ENCODE results near the gene ADGRL2.

ADGRL2 gene

GRCh38 chr1:81929106-81929505 lies 128.4 kb downstream of the ADGRL2 start:
- TF ChIP-seq CTCF (IDR thresholded peaks at IDR 0.05; ENCODE audit: low read depth, low read length): no peak
- no peak for DNase-seq
- Histone ChIP-seq H3K4me1 (no peaks in the 10 kb centered on the region), H3K36me3 (no peaks in the 10 kb centered on the region), H3K27me3 (no peaks in the 10 kb centered on the region), H3K9me3 (no peaks in the 10 kb centered on the region), H3K4me3 (ENCODE audit: low read depth, low read length) (no peak overlapping the region)

DNA sequence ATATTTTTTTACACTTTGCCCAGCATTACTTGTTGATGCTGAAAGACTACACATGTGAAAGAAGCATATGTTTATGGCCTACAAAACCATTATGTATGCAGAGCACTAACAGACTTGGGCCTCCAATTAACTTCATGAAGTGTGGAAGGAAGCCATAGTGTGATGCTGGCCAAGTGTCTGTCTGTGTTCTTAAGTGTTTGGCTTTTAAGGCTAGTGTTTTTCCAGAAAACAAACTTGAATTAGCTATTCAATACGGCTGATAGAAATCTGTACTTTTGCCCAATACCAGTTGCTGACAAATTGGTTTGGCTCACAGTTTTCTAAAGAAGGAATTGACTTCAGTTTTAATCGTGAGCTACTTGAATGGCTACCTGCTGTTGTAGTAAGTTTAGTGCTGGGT lies 136.1 kb downstream of the ADGRL2 start:
- Histone ChIP-seq H3K4me3 (ENCODE audit: low read depth, low read length) (no peak overlapping the region), H3K9me3 (no peaks in the 10 kb centered on the region), H3K4me1 (no peaks in the 10 kb centered on the region), H3K36me3 (no peaks in the 10 kb centered on the region), H3K27me3 (no peaks in the 10 kb centered on the region)
- TF ChIP-seq CTCF (IDR thresholded peaks at IDR 0.05; ENCODE audit: low read depth, low read length): no peak
- no peak for DNase-seq

DNA sequence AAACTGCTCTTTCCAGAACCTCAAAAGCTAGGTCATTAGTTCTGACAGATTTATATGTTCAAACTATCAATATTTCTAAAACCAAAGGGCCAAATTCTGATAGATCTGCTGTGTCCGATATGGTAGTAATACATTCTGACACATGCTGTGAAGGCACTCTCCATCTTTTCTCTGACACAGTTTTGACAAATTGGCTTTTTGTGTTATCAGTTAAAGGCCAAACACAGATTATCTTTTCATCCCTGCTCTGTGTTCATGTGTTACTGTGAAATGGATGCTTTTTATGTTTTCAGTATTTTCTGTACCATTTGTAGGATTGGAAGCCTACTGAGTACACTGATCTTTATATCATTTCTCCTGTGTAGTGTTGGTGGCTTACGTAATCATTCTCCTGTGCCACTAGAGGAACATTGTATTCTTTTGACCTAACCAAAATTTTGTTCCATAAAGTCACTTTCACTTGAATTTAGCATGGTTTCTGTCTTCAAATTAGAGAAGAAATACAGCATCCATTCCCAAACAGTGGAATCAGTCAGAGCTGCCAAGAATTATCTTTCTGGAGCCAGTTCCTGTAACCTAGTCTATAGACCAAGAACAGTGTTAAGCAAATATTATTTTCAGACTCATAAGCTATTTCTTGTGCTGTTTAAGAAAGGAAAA lies 137.2 kb downstream of the ADGRL2 start:
- no peak for TF ChIP-seq CTCF (IDR thresholded peaks at IDR 0.05; ENCODE audit: low read depth, low read length)
- H3K4me1 ChIP-seq: no peaks in the 10 kb centered on the region
- no peaks in the 10 kb centered on the region for H3K9me3 ChIP-seq
- no peaks in the 10 kb centered on the region for H3K27me3 ChIP-seq
- H3K4me3 ChIP-seq (ENCODE audit: low read depth, low read length): no peak overlapping the region
- no peaks in the 10 kb centered on the region for H3K36me3 ChIP-seq
- DNase-seq: no peak

GRCh38 chr1:81948495-81948894 lies 147.8 kb downstream of the ADGRL2 start:
- no peak for DNase-seq
- no peaks in the 10 kb centered on the region for H3K9me3 ChIP-seq
- no peaks in the 10 kb centered on the region for H3K27me3 ChIP-seq
- H3K4me1 ChIP-seq: peaks cover 5% of the 10 kb centered on the region; the same call in 1 of the 2 replicates
- no peak for TF ChIP-seq CTCF (IDR thresholded peaks at IDR 0.05; ENCODE audit: low read depth, low read length)
- H3K4me3 ChIP-seq (ENCODE audit: low read depth, low read length): no peak overlapping the region
- H3K36me3 ChIP-seq: no peaks in the 10 kb centered on the region

DNA sequence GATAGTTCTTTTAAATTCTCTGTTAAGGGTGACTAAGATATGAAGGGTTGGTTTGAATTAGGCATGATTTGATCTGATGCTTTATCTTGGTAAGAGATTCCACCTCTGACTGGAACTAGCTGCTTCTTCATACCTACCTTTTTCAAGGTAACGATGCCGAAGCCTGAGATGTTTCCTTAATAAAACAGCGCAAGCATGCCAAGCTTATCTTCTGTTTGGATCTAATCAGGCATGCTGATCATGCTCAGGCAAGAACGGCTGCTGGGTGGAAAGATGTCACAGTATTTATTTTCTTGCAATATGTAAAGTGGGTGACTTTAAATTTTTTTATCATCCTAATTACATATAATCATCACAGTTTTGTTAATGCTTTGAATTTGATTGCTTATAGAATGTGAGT lies 148.7 kb downstream of the ADGRL2 start:
- Histone ChIP-seq H3K4me3 (ENCODE audit: low read depth, low read length) (no peak overlapping the region), H3K36me3 (no peaks in the 10 kb centered on the region), H3K4me1 (peaks cover 3% of the 10 kb centered on the region; the same call in 1 of the 2 replicates), H3K9me3 (no peaks in the 10 kb centered on the region), H3K27me3 (no peaks in the 10 kb centered on the region)
- no peak for DNase-seq
- no peak for TF ChIP-seq CTCF (IDR thresholded peaks at IDR 0.05; ENCODE audit: low read depth, low read length)

DNA sequence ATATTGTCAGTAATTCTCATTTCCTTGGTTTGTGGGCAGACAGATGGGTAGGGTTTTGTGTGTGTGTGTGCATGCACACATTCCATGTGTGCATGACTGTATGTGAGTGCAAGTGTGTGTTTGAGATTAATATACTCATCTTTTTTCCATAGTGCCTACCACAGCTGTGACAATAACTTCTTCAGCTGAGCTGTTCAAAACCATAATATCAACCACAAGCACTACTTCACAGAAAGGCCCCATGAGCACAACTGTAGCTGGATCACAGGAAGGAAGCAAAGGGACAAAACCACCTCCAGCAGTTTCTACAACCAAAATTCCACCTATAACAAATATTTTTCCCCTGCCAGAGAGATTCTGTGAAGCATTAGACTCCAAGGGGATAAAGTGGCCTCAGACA lies 149.3 kb downstream of the ADGRL2 start:
- Histone ChIP-seq H3K4me1 (peaks cover 3% of the 10 kb centered on the region; the same call in 1 of the 2 replicates), H3K9me3 (no peaks in the 10 kb centered on the region), H3K4me3 (ENCODE audit: low read depth, low read length) (no peak overlapping the region), H3K36me3 (no peaks in the 10 kb centered on the region), H3K27me3 (no peaks in the 10 kb centered on the region)
- no peak for DNase-seq
- TF ChIP-seq CTCF (IDR thresholded peaks at IDR 0.05; ENCODE audit: low read depth, low read length): no peak

Data from BE2C (cell line).